Ascending aorta (tissue), 2 donors: ENCODE data around the gene BRD7. TPM values are rescaled to one million over a fixed set of nuclear protein-coding genes. Genes with fewer than 3 reads are reported as not detected.
A peak's percentile ranks its signal among the peaks of the same experiment; 100 is the strongest.

Experiments used
- DNase-seq, 2 donors: peaks; one replicate each; pipeline ENCODE4 v3.0.0-alpha.2; 2019; ENCODE audit warnings: low spot score in 2 of 2
- H3K27ac ChIP-seq, 2 donors: fragments of 200-600 bp; sonication (generic); one replicate each; pipeline ENCODE4 v1.5.1; 2016 to 2017; ENCODE audit warnings: mild to moderate bottlenecking in 1 of 2
- H3K27me3 ChIP-seq: fragments of 200-600 bp; sonication (generic); one replicate; pipeline ENCODE4 v1.5.1; 2017
- H3K36me3 ChIP-seq, 2 donors: fragments of 200-600 bp; sonication (generic); one replicate each; pipeline ENCODE4 v1.5.1; 2016
- H3K4me1 ChIP-seq, 2 donors: fragments of 200-600 bp; sonication (generic); one replicate each; pipeline ENCODE4 v1.5.1; 2016 to 2017; ENCODE audit warnings: mild to moderate bottlenecking in 1 of 2
- H3K4me3 ChIP-seq, 2 donors: fragments of 200-600 bp; sonication (generic); one replicate each; pipeline ENCODE4 v1.5.1; 2016 to 2017; ENCODE audit warnings: mild to moderate bottlenecking in 1 of 2
- H3K9me3 ChIP-seq, 2 donors: fragments of 200-600 bp; sonication (generic); one replicate each; pipeline ENCODE4 v1.5.1; 2016
- intact Hi-C: fragments of 100-400 bp; cut with DNase I; formaldehyde crosslinking; loops from one replicate; pipeline ENCODE4 v1.15.1; 2023
- total RNA-seq: library from RNA; depleted of rRNA; stranded (reverse); fragments of >200 nt; gene quantifications from one replicate; pipeline ENCODE4 v1.1.0, GENCODE V29; 2016
- TF ChIP-seq, protein P1 (sequence below), 3 experiments: fragments of 200-600 bp in 2 of 3; fragments of 450-650 bp in 1 of 3; sonication (generic) in 2 of 3; IDR thresholded peaks; one replicate each; pipeline ENCODE4 v1.5.1; 2016 to 2019; ENCODE audit warnings: antibody characterized with exemption in 3 of 3, mild to moderate bottlenecking in 1 of 3, moderate library complexity in 1 of 3

Gene BRD7
- total RNA-seq, 1 donor from 2014 or later, result 17.7 TPM

DNA sequence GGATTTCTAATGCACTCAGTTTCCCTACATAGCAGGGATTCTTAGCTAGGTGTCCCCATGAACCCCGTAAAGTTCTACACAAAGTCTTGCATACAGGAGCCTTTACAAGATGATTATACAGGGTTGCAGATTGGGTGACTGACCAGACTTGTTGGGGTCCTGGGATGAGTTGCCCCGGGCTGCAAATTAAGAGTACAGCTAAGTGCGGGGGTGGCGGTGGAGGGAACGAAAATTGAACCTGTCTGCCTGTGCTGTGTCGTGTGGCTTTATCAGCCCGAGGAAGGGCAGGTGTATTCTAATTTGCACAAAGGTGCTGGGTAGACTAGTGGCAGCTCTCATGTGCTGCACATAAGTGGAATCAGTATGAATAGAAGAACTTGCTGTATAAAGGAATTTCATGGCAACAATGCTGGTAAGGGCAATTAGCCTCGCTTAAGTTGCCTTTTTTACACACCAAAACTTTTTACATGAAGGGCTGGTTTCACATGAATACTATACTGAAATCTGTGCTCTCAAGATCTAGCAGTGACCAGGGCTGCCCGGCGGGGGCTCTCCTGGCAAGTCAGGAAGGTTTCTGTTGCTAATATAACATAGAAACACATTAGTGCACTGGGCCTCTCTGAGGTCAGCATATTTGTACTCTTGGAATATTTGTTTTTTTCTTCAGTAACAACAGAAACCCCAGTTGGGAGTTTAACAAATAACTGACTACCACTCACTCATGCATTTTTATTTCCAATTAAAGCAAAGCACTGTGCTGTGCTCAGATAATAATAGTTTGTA is 51.7 kb downstream of the BRD7 start:
- TF ChIP-seq, protein P1, sequence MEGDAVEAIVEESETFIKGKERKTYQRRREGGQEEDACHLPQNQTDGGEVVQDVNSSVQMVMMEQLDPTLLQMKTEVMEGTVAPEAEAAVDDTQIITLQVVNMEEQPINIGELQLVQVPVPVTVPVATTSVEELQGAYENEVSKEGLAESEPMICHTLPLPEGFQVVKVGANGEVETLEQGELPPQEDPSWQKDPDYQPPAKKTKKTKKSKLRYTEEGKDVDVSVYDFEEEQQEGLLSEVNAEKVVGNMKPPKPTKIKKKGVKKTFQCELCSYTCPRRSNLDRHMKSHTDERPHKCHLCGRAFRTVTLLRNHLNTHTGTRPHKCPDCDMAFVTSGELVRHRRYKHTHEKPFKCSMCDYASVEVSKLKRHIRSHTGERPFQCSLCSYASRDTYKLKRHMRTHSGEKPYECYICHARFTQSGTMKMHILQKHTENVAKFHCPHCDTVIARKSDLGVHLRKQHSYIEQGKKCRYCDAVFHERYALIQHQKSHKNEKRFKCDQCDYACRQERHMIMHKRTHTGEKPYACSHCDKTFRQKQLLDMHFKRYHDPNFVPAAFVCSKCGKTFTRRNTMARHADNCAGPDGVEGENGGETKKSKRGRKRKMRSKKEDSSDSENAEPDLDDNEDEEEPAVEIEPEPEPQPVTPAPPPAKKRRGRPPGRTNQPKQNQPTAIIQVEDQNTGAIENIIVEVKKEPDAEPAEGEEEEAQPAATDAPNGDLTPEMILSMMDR (IDR thresholded peaks at IDR 0.05), result no peak
- Histone ChIP-seq H3K36me3 (peaks cover 62 to 92% of the 10 kb centered on the region in 2 donors), H3K27ac (no peak overlapping the region), H3K9me3 (no peaks in the 10 kb centered on the region), H3K4me1 (no peaks in the 10 kb centered on the region), H3K4me3 (no peak overlapping the region), H3K27me3 (no peaks in the 10 kb centered on the region)
- no peak for DNase-seq
- intact Hi-C loops, result no loop called here

DNA sequence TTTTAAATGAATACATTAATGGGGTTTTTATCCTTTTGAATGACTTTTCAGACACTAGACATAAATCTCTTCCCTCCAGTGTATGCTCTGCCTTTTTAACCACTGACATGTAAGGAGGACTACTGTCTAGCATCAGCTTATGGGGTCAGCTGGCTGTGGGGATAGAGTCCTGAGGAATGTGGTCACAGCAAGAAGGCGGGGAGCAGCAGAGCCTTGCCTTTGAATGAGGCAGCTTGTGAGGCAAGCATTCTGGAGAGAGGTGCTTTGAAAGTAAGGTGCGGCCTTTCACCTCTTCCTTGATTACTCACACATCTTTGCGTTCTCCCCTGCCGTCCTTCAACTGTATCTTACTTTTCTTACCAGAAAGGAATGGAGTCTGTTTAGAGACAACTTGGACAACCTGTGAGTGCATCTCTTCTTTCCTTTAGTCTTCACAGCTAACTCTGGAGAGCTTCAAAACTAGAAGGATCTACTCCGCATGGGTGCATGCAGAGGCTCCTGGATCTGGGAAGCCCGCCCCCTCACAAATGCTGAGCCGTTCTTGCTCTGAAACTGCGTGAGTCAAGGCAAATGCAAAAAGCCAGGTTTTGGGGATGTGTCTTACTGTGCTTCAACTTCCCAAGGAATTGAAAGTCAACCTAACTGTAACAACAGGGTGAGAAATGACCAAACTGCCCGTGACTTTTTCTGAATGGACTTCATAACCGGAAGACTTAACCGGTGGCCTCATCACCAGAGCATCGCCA is 52.5 kb downstream of the BRD7 start:
- Histone ChIP-seq H3K27me3 (no peaks in the 10 kb centered on the region), H3K27ac (no peak overlapping the region), H3K4me3 (no peak overlapping the region), H3K4me1 (no peaks in the 10 kb centered on the region), H3K9me3 (no peaks in the 10 kb centered on the region), H3K36me3 (peaks cover 57 to 94% of the 10 kb centered on the region in 2 donors)
- intact Hi-C loops, result no loop called here
- TF ChIP-seq, protein P1 (IDR thresholded peaks at IDR 0.05), result no peak
- no peak for DNase-seq

DNA sequence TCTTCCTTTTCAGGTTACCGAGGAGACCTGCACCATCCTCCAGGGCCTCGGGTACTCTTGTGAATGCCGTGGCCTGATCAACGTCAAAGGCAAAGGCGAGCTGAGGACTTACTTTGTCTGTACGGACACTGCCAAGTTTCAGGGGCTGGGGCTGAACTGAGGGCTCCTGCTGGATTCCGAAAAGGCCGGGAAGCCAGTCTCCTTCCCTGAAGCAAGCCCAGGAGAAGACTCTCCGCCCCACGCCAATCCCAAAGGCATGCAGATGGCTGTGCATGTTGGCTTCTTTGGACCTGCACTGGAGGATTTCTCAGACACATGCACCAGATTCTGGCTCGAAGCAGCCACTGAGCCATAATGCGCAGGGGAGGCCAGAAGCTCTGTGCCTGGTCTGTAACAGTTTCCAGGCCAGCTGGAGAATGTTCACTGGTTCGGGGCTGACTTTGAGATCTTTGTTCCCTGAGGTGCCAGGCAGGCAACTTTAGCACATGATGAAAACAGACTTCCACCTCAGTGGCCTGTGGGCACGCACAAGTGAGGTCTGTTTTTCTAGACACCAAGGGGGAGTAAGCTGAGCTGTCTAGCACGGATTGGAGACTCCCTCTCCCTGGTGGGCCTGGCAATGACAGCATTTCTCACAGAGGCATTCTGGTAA is 53.3 kb downstream of the BRD7 start:
- Histone ChIP-seq H3K27me3 (no peaks in the 10 kb centered on the region), H3K4me3 (no peak overlapping the region), H3K27ac (peak overlapping the region in 1 of 2 donors; percentile 2), H3K9me3 (no peaks in the 10 kb centered on the region), H3K4me1 (no peaks in the 10 kb centered on the region), H3K36me3 (peaks cover 57 to 86% of the 10 kb centered on the region in 2 donors)
- peak in 1 of 2 donors; percentile 59 for DNase-seq
- intact Hi-C loops, result no loop called here
- TF ChIP-seq, protein P1 (IDR thresholded peaks at IDR 0.05), result no peak

DNA sequence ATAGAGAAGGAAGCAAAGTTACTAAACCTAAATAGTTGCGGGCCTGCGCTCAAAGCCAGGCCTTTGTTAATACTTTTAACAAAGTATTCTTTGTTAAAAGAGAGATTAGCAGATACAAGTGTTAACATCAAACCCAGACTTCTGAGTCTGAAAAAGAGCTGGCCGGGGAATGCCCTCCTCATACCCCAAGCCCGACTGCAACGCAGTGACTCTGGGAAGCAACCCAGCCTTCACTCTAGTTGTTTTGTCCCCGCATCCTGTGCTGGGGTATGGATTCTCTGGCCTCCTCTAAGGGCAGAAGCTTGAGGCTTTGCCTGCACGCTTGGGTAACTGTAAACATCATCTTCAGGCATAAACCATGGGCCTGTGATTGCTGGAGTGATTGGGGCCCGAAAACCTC is 54.1 kb downstream of the BRD7 start:
- peaks cover 53 to 78% of the 10 kb centered on the region in 2 donors for H3K36me3 ChIP-seq
- TF ChIP-seq, protein P1 (IDR thresholded peaks at IDR 0.05), result no peak
- no peaks in the 10 kb centered on the region for H3K27me3 ChIP-seq
- H3K4me3 ChIP-seq, result no peak overlapping the region
- no peaks in the 10 kb centered on the region for H3K9me3 ChIP-seq
- no peaks in the 10 kb centered on the region for H3K4me1 ChIP-seq
- DNase-seq, result no peak
- intact Hi-C loops, result no loop called here
- no peak overlapping the region for H3K27ac ChIP-seq

DNA sequence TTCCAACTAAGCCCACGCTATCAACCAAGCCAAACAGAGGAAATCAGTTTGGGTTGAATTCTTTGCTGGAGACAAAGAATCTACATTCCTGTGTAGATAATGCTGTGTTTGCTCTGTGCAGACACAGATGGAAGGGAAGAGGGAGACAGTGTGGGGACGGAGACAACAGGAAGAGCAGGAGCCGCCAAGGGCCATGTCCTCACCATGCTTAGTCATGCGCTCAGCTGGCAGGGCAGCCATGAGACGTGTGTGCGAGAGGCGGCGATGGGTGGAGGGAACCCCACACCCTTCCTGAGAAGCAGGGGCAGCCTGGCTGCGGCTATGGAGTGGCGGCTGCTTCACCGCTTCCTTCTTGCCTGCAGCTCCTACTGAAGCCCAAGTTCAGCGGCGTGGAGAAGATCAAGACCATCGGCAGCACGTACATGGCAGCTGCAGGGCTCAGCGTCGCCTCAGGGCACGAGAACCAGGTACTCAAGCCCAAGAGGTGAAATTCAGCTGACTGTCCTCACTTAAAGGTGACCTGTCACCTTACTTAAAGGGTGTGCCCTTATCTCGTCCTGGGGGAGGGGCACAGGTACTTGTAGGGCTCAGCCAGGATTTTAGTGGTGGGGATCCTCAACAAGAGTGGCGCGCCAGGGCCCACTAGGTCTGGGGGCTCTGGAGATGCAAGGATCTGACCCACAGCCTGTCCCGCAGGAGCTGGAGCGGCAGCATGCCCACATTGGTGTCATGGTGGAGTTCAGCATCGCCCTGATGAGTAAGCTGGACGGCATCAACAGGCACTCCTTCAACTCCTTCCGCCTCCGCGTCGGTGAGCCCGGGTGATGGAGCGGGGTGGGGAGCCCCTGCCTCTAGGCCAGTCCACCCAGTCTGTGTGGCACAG is 55.0 kb downstream of the BRD7 start:
- Histone ChIP-seq H3K9me3 (no peaks in the 10 kb centered on the region), H3K4me3 (no peak overlapping the region), H3K27ac (no peak overlapping the region), H3K27me3 (no peaks in the 10 kb centered on the region), H3K4me1 (no peaks in the 10 kb centered on the region), H3K36me3 (peaks cover 50 to 69% of the 10 kb centered on the region in 2 donors)
- TF ChIP-seq, protein P1 (IDR thresholded peaks at IDR 0.05), result no peak
- DNase-seq, result peak in 1 of 2 donors; percentile 72
- intact Hi-C loops, result no loop called here
